Measurements from ENCODE around the gene PCDHGA1. TPM values are rescaled to one million over a fixed set of nuclear protein-coding genes. Genes with fewer than 3 reads are reported as not detected.

The PCDHGA1 gene
- total RNA-seq, 2 experiments from 2014 or later = 0.07 TPM; not detected in 1

- peaks cover 28% of the 10 kb centered on the region for H3K9me3 Mint-ChIP-seq
- peaks cover 54% of the 10 kb centered on the region for H3K27me3 Mint-ChIP-seq
- peaks cover 19% of the 10 kb centered on the region for H3K36me3 Mint-ChIP-seq (ENCODE audit: low read depth)
- ChIA-PET POLR2A (no interaction called here), CTCF (interaction anchor here (1.1 to 3.6 kb wide), 12 partner anchors 8 to 169 kb away, joined by 3 to 19 read pairs (median 5); partner anchors contain the start of genes PCDHGA10, PCDHGA11, PCDHGA12 and PCDHGB4)
- H3K4me1 Mint-ChIP-seq (ENCODE audit: low read depth) = no peaks in the 10 kb centered on the region
- DNase-seq (no peak), ATAC-seq (no peak)
- H3K27ac Mint-ChIP-seq = no peak overlapping the region
- intact Hi-C loops (cut with micrococcal nuclease) = no loop called here
- no peak for TF ChIP-seq CTCF (IDR thresholded peaks at IDR 0.05)
- H3K4me3 Mint-ChIP-seq = no peak overlapping the region
These were observed 68.3 kb downstream of the PCDHGA1 start for GRCh38 chr5:141398608-141399007.

GRCh38 chr5:141399555-141400258, 69.4 kb downstream of the PCDHGA1 start:
- peaks cover 56% of the 10 kb centered on the region for H3K27me3 Mint-ChIP-seq
- H3K4me3 Mint-ChIP-seq = no peak overlapping the region
- ChIA-PET CTCF (interaction anchor here (1.6 kb wide), 1 partner anchor 80 kb away, joined by 4 read pairs; no protein-coding TSS in a partner anchor), POLR2A (interaction anchor here (1.1 kb wide), 1 partner anchor 8 kb away, joined by 3 read pairs; no protein-coding TSS in a partner anchor)
- peaks cover 17% of the 10 kb centered on the region for H3K36me3 Mint-ChIP-seq (ENCODE audit: low read depth)
- no peak overlapping the region for H3K27ac Mint-ChIP-seq
- no peak for TF ChIP-seq CTCF (IDR thresholded peaks at IDR 0.05)
- no peaks in the 10 kb centered on the region for H3K4me1 Mint-ChIP-seq (ENCODE audit: low read depth)
- ATAC-seq (no peak), DNase-seq (no peak)
- intact Hi-C loops (cut with micrococcal nuclease) = no loop called here
- peaks cover 24% of the 10 kb centered on the region for H3K9me3 Mint-ChIP-seq

DNA sequence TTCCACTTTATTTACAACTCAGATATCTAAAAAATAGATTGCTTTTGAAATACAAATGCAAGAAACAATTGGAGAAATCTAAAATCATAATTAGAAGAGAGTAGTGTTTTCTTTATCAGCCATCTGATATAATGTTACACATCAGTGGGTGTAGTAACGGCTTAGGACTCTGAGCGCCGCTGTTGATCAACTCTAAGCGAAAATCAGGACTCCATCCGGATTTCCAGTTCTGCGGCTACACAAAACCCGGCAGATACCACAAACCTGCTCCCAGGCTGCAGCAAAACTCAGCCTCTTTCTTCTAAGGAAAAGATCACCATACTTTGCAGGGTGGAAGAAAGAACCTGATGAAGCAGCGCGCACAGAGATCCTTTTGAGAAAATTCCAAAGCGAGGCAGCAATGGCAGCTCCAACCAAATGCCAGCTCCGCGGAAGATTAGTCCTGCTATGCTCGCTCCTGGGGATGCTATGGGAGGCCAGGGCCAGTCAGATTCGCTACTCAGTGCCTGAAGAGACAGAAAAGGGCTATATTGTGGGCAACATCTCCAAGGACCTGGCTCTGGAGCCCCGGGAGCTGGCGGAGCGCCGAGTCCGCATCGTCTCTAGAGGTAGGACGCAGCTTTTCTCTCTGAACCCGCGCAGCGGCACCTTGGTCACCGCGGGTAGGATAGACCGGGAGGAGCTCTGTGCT, 72.4 kb downstream of the PCDHGA1 start, which contains the start of gene PCDHGA9:
PCDHGA9 (plus strand) TSS at position 226 of the 691 bp plus-strand sequence; CDS start at position 401, 175 bp downstream.
- Mint-ChIP-seq H3K27me3 (peaks cover 62% of the 10 kb centered on the region), H3K4me1 (ENCODE audit: low read depth) (no peaks in the 10 kb centered on the region), H3K36me3 (ENCODE audit: low read depth) (peaks cover 20% of the 10 kb centered on the region), H3K4me3 (no peak within 1 kb of the TSS), H3K27ac (no peak within 1 kb of the TSS), H3K9me3 (peaks cover 27% of the 10 kb centered on the region)
- intact Hi-C loops (cut with micrococcal nuclease) = no loop called here
- DNase-seq (peak; percentile 42), ATAC-seq (peak; percentile 42)
- TF ChIP-seq CTCF (IDR thresholded peaks at IDR 0.05) = peak; percentile 47
- POLR2A ChIA-PET = no interaction called here
- CTCF ChIA-PET = interaction anchor here (0.6 to 2.0 kb wide), 10 partner anchors 10 to 167 kb away, joined by 3 to 19 read pairs (median 4); partner anchors contain the start of genes PCDHB15, PCDHGA10, PCDHGA11 and PCDHGA12

DNA sequence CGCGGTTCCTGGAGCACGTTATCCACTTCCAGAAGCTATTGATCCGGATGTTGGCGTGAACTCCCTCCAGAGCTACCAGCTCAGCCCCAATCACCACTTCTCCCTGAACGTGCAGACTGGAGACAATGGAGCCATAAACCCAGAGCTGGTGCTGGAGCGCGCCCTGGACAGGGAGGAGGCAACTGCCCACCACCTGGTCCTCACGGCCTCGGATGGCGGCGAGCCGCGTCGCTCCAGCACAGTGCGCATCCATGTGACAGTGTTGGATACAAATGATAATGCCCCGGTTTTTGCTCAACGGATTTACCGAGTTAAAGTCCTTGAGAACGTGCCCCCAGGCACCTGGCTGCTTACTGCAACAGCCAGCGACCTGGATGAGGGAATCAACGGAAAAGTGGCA, 73.1 kb downstream of the PCDHGA1 start:
- peaks cover 28% of the 10 kb centered on the region for H3K9me3 Mint-ChIP-seq
- CTCF ChIA-PET = interaction anchor here (0.6 to 2.0 kb wide), 10 partner anchors 10 to 166 kb away, joined by 3 to 19 read pairs (median 4); partner anchors contain the start of genes PCDHB15, PCDHGA10, PCDHGA11 and PCDHGA12
- H3K36me3 Mint-ChIP-seq (ENCODE audit: low read depth) = peaks cover 22% of the 10 kb centered on the region
- POLR2A ChIA-PET = no interaction called here
- no peak for ATAC-seq
- DNase-seq = no peak
- no peak for TF ChIP-seq CTCF (IDR thresholded peaks at IDR 0.05)
- peaks cover 66% of the 10 kb centered on the region for H3K27me3 Mint-ChIP-seq
- H3K4me3 Mint-ChIP-seq = no peak overlapping the region
- intact Hi-C loops (cut with micrococcal nuclease) = no loop called here
- H3K27ac Mint-ChIP-seq = no peak overlapping the region
- H3K4me1 Mint-ChIP-seq (ENCODE audit: low read depth) = no peaks in the 10 kb centered on the region

Measured in activated CD8-positive, alpha-beta T cell treated with anti-CD3 and anti-CD28 coated beads for 36 hours (primary cell).